Activated gamma-delta T cell (primary cell): Measurements from ENCODE around the gene VARS1.
"Not testable (repeated sequence)": the region's sequence is repeated elsewhere in the genome, so short reads cannot be mapped to it uniquely, and the experiment has no call there.

Experiments used
- DNase-seq: peaks from one replicate; lab custom pipeline; 2025; lab: John Stamatoyannopoulos, UW

Gene VARS1

GRCh38 chr6:31822036-31822821 lies 26.7 kb upstream of the VARS1 start:
- DNase-seq, result no peak

GRCh38 chr6:31821301-31822035 lies 25.9 kb upstream of the VARS1 start:
- DNase-seq, result no peak

GRCh38 chr6:31820399-31820798 lies 24.8 kb upstream of the VARS1 start:
- DNase-seq, result not testable (repeated sequence)

GRCh38 chr6:31819871-31820299 lies 24.3 kb upstream of the VARS1 start:
- no peak for DNase-seq

- DNase-seq, result not testable (repeated sequence)
Observed at GRCh38 chr6:31817929-31818511, 22.5 kb upstream of the VARS1 start.

GRCh38 chr6:31817133-31817928 lies 21.8 kb upstream of the VARS1 start:
- DNase-seq, result not testable (repeated sequence)

GRCh38 chr6:31815025-31815838 lies 19.7 kb upstream of the VARS1 start, which contains the start of the genes HSPA1A and HSPA1L:
TSS of gene HSPA1A (plus strand) at chr6:31815543. CDS start at chr6:31815757, 214 bp downstream.
TSS of gene HSPA1L (minus strand) at chr6:31815283. CDS start at chr6:31811972, 3,311 bp downstream.
- DNase-seq, result no peak

GRCh38 chr6:31814677-31815024 lies 19.1 kb upstream of the VARS1 start:
- DNase-seq, result no peak

- no peak for DNase-seq
Observed at GRCh38 chr6:31813465-31813849, 17.9 kb upstream of the VARS1 start.

GRCh38 chr6:31811645-31812044 lies 16.1 kb upstream of the VARS1 start:
- DNase-seq, result no peak

- DNase-seq, result not testable (repeated sequence)
Observed at GRCh38 chr6:31808599-31808998, 13.0 kb upstream of the VARS1 start.

- peak; percentile 96 for DNase-seq
Observed at GRCh38 chr6:31806470-31807272, 11.1 kb upstream of the VARS1 start, which contains the start of gene LSM2. TSS of gene LSM2 (minus strand) at chr6:31806966. CDS start at chr6:31806757, 209 bp downstream.

GRCh38 chr6:31805939-31806469 lies 10.5 kb upstream of the VARS1 start:
- no peak for DNase-seq

- DNase-seq, result not testable (repeated sequence)
Observed at GRCh38 chr6:31801031-31801927, 5.7 kb upstream of the VARS1 start.

- no peak for DNase-seq
Observed at GRCh38 chr6:31799781-31800180, 4.2 kb upstream of the VARS1 start.

- no peak for DNase-seq
Observed at GRCh38 chr6:31797588-31797987, 2.0 kb upstream of the VARS1 start.

- DNase-seq, result no peak
Observed at GRCh38 chr6:31796993-31797385, 1.4 kb upstream of the VARS1 start.

- DNase-seq, result no peak
Observed at GRCh38 chr6:31794866-31795615, 511 bp downstream of the VARS1 start.
